Measurements from ENCODE around the gene TICRR.

- no peak for TF ChIP-seq ATF3 (IDR thresholded peaks at IDR 0.05)
- TF ChIP-seq CTCF (IDR thresholded peaks at IDR 0.05; ENCODE audit: low read depth, low read length, missing input control): peak; percentile 84
- no peak for TF ChIP-seq SP1 (IDR thresholded peaks at IDR 0.05)
Measured at GRCh38 chr15:89647191-89647851, 72.1 kb downstream of the TICRR start.

Data from liver (tissue), 3 donors.